HG02571 (cell line): ENCODE results near the gene ZBTB40.

Source experiments
- ATAC-seq: cut with Tn5 transposase; IDR thresholded peaks from one replicate; pipeline ENCODE4 v1.9.1; 2021; ENCODE audit warnings: mild to moderate bottlenecking, moderate library complexity; ENCODE audit not compliant: unreplicated experiment

ZBTB40 gene

GRCh38 chr1:22451702-22452480, at the start of gene ZBTB40:
TSS of gene ZBTB40 (plus strand) at chr1:22451851. CDS start at chr1:22489949, 38,098 bp downstream.
- peak; percentile 77 for ATAC-seq

- ATAC-seq = no peak
These were observed 49.1 kb upstream of the ZBTB40 start for GRCh38 chr1:22402356-22403053.

- no peak for ATAC-seq
These were observed 47.2 kb upstream of the ZBTB40 start for GRCh38 chr1:22404486-22404885.

GRCh38 chr1:22406722-22407495, 44.7 kb upstream of the ZBTB40 start:
- no peak for ATAC-seq

- no peak for ATAC-seq
These were observed 43.4 kb upstream of the ZBTB40 start for GRCh38 chr1:22408230-22408629.

- no peak for ATAC-seq
These were observed 41.2 kb upstream of the ZBTB40 start for GRCh38 chr1:22410401-22410800.

GRCh38 chr1:22410928-22411495, 40.6 kb upstream of the ZBTB40 start:
- no peak for ATAC-seq

GRCh38 chr1:22411589-22411988, 40.1 kb upstream of the ZBTB40 start:
- ATAC-seq = no peak

- ATAC-seq = no peak
These were observed 38.5 kb upstream of the ZBTB40 start for GRCh38 chr1:22412932-22413727.

GRCh38 chr1:22413799-22414198, 37.9 kb upstream of the ZBTB40 start:
- no peak for ATAC-seq

- ATAC-seq = no peak
These were observed 37.4 kb upstream of the ZBTB40 start for GRCh38 chr1:22414244-22414751.

- no peak for ATAC-seq
These were observed 36.2 kb upstream of the ZBTB40 start for GRCh38 chr1:22415489-22415888.

- no peak for ATAC-seq
These were observed 34.8 kb upstream of the ZBTB40 start for GRCh38 chr1:22416555-22417454.

GRCh38 chr1:22417466-22417865, 34.2 kb upstream of the ZBTB40 start:
- no peak for ATAC-seq

GRCh38 chr1:22418312-22418711, 33.3 kb upstream of the ZBTB40 start:
- no peak for ATAC-seq

- ATAC-seq = no peak
These were observed 32.7 kb upstream of the ZBTB40 start for GRCh38 chr1:22418933-22419382.

- no peak for ATAC-seq
These were observed 31.1 kb upstream of the ZBTB40 start for GRCh38 chr1:22420455-22421053.

- no peak for ATAC-seq
These were observed 24.9 kb upstream of the ZBTB40 start for GRCh38 chr1:22426781-22427180.

GRCh38 chr1:22428672-22429071, 23.0 kb upstream of the ZBTB40 start:
- no peak for ATAC-seq
